RCC 7860 (cell line): ENCODE results near the gene RRM2.
A peak's percentile ranks its signal among the peaks of the same experiment; 100 is the strongest.
"Not testable (repeated sequence)": the region's sequence is repeated elsewhere in the genome, so short reads cannot be mapped to it uniquely, and the experiment has no call there.

Experiments used
- DNase-seq: peaks from one replicate; pipeline ENCODE4 v3.0.0-alpha.2; 2015; ENCODE audit warnings: low spot score
- FAIRE-seq: peaks from 2 replicates; lab custom pipeline; 2012; peaks lifted over from hg19 to GRCh38; lab: Jason Lieb, UNC

Gene RRM2

GRCh38 chr2:10128420-10128819 is 5.9 kb downstream of the RRM2 start:
- no peak for DNase-seq
- no peak for FAIRE-seq

GRCh38 chr2:10129490-10129889 is 7.0 kb downstream of the RRM2 start:
- no peak for FAIRE-seq
- DNase-seq = no peak

DNA sequence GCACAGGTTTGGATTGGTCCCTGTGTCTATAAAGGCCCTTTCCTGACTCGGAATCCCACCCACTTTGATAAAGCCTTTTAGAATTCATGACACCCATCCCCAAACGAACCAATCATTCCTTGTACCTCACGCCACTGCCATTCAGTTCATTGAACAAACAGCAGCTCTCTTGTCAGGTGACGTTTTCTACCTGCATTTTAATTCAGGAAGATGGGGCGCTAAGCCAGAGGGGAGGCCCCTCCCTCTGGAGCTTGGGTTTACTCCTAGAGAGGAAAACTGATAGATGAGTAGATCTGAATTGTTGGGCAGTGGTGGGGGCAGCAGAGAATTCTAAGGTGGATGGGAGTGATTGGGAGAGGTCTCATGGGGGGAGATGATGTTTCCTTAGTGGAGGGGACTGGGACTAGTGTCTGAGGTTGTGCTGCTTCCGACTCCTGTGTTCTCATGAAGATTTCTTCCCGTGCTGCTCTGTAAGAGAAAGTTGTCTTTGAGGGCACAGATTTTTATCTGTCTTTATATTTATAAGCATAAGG is 9.6 kb downstream of the RRM2 start:
- FAIRE-seq (no peak), DNase-seq (no peak)

GRCh38 chr2:10132596-10132995 is 10.1 kb downstream of the RRM2 start:
- DNase-seq = peak; percentile 78

GRCh38 chr2:10132996-10133647 is 10.6 kb downstream of the RRM2 start:
- no peak for FAIRE-seq

More at GRCh38 chr2:10132596-10132995, 10.1 kb downstream of the RRM2 start:
- peak; percentile 65 for FAIRE-seq

DNA sequence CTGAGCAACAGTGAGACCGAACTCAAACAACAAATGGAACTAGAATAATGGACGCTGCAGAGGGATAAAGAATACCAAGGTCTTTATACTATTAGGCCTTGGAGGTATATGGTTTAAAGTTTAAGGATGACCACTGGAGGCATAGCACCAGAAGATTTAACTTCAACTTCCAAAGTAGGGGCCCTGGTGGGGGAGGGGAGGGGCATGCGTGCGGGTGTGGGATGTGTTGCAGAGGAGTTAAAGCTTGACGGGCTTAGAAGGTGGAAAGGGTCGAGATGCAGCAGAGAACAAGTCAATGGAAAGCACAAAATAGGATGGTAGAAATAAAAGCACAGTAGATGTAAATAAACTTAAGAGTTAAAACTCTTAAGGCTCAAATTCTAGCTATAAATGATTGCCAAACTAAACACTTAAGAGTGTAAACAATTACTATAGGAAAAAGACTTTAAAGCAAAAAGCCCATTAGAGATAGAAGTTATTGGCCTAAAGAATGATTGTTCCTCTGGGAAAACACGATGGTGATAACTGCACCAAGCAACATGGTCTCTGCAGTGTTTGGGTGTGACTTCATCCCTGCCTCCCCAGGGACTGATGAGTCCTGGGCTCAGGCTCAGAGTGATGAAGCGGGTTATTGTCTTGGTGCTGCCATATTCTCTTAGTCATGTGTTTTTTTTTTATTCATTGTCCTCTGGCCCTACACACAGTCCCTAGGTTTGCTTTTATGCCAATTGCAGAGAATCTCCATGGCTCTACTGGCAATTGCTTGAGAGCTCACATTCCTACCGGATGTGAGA is 13.0 kb downstream of the RRM2 start:
- FAIRE-seq = no peak
- peak; percentile 51 for DNase-seq

More at GRCh38 chr2:10132996-10133647, 10.6 kb downstream of the RRM2 start:
- DNase-seq = no peak

DNA sequence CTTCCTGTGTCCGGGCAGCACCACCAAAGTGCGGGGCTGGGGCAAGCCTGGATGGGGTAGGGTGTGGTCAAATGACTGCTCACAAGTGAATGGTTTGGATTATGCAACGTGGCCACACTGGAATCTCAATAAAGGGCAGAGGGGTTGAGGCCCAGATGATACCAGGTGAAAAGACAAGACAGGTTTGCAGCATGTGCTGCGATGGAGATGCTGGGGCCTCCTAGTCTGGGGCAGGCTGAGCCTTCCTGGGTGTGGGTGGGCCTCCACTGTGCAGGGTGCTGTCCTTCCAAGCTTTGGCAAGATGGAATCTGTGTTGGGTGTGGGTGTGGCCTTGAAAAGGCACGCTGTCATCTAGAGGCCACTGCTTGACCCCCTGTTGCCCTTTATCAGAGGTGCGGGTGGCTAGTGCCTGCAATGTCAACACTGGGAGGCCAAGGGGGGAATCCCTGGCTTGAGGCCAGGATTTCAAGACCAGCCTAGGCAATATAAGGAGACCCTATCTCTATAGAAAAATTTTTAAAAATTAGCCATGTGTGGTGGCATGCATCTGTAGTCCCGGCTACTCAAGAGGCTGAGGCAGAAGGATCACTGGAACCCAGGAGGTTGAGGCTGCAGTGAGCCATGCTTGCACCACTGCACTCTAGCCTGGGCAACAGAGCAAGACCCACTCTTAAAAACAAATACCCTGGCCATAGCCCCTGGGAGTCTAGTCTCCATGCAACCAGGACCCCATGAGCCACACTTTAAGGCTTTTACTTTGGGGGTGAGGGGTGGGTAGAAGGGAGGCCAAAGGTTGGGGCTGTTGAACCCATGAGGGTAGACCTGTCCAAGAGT is 13.8 kb downstream of the RRM2 start:
- DNase-seq = no peak
- no peak for FAIRE-seq

DNA sequence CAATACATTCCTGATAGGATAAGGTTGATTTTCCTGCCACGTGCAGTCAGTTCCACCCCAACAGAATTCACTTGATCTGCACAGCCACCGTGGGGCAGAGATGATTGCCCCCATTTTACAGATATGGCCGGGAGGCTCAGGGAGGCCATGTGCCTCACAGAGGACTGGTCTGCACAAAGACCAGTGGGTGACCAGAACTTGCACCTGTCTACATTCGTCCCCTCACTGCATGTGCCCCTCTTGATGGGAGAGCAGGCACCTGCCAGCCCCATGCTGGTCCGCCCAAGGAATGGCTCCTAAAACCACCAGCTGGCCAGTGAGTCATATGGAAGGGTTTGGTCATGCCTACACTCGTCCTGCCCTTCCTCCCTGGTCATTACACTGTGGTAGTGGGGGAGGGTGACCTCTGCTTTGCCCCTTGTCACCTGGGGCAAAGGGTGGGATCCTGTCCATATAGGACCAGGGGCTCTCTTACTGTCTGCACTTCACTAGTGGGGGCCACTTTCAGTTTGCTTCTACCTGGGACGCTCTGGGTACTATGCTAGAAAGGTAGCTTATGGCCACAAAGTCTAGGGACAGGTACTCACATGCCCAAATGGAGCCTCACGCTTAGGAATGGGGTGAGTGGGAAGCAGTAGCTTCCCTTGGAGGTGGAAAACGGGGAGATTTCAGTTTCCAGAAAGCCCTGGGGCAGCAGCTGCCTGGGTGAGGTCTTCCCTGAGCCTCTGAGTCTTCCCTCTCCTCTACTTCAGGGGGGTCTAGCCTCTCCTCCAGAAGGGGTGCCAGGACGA is 14.7 kb downstream of the RRM2 start:
- DNase-seq (no peak), FAIRE-seq (no peak)

GRCh38 chr2:10139536-10139935 is 17.0 kb downstream of the RRM2 start:
- no peak for DNase-seq
- FAIRE-seq = no peak

GRCh38 chr2:10140841-10141610 is 18.5 kb downstream of the RRM2 start:
- DNase-seq (no peak), FAIRE-seq (no peak)

DNA sequence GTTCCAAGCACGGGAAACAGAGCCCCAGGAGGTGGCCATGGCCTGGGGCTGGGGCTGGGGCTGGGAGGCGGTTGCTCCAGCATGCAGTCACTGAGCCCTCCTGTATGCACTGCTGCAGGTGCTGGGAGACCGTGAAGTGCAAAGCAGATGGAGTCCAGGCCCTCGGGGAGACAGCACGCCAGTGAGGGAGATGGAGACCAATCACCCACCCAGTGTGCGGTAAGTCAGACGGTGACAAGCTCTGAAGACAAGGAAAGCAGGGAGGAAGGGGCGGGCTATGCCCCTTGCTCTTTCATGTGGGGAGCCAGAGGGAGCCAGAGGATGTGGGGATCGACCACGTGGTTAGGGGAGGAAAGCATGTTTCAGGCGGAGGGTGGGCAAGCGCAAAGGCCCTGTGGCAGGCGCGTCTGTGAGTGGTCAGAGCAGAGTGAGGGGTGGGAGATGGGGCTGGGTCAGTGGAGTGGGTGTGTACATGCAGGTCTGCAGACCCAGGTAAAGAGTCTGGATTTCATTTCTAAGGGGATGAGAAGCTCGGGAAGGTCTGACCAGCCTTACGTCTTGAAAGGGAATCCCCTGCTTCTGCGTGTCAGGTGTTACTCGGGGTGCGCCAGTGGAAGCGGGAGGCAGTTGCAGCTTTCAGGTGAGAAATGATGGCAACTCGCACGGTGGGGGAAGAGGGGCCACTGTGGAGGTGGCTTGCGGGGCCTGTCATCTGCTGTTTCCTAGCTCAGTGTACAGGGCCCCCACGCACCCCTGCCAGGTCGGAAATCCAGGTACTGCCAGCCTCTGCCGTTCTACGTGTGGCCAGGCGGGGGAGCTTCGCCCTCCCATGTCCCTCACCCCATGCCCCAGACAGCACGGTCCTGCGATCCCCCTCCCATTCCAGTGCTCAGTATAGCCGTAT is 19.4 kb downstream of the RRM2 start:
- DNase-seq = no peak
- no peak for FAIRE-seq

DNA sequence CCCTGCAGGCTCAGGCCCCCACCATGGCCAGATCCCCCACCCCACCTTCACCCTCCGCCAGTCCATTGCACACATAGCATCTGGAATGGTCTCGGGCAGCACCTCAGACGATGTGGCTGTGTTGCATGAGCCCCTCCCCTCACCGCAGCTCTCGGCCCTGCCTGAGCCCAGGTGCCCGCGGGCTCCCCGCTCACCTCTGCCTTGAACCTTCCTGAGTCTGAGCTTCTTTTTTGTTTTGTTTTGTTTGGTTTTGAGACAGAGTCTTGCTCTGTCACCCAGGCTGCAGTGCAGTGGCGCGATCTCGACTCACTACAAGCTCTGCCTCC is 20.1 kb downstream of the RRM2 start:
- FAIRE-seq = no peak

GRCh38 chr2:10144771-10145518 is 22.4 kb downstream of the RRM2 start:
- FAIRE-seq (no peak), DNase-seq (no peak)

More for the DNA sequence above, 20.1 kb downstream of the RRM2 start:
- DNase-seq = no peak

DNA sequence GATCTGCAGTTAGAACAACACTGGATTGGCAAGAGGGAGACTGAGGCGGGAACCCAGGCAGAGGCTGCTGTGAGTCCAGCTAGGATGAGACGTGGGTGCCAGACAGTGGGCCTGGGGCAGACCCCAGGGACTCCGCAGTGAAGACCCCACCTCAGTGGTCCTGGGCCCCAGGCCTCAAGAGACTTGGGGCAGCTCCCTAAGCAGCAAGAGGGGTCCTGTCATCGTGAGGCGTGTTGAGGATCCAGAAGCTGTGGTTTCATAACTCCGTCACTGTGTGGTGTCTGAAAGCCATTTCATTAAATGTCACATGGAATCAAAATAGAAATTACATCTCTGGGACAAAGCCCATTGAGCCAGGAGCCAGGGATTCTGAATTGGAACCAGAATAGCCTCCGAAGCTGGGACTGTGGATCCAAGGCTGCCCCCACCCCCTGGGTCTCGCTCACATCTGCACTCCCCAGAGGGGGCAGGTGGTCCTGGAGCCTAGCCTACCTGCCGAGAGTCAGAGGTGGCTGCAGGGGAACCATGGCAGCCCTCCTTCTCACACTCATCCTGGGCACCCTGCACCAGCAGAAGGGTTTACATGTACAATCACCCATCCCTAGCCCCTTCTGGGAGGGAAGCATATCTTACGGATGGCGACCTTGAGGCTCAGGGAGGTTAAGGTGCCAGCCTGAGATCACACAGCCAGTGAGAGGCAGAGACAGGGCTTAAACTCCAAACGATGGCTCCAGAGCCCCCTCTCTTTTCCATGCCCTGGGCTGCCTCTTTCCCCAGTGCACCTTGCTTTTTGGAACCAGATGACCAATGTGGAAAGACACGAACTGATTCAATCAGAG is 23.2 kb downstream of the RRM2 start:
- no peak for DNase-seq
- no peak for FAIRE-seq

GRCh38 chr2:10146366-10147005 is 23.9 kb downstream of the RRM2 start:
- DNase-seq (no peak), FAIRE-seq (no peak)

DNA sequence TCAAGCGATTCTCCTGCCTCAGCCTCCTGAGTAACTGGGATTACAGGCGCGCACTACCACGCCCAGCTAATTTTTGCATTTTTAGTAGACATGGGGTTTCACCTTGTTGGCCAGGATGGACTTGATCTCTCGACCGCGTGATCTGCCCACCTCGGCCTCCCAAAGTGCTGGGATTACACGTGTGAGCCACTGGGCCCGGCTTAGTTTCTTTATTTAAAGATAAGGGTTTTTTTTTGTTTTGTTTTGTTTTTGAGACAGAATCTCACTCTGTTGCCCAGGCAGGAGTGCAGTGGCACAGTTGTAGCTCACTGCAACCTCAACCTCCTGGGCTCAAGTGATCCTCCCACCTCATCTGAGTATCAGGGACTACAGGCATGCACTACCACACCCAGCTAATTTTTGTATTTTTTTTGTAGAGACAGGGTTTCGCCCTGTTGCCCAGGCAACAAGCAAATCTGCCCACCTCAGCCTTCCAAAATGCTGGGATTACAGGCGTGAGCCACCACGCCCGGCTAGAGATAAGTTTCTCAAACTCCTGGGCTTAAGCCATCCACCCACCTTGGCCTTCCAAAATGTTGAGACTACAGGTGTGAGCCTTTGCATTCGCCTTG is 24.6 kb downstream of the RRM2 start:
- DNase-seq, FAIRE-seq: not testable (repeated sequence)
